CD4-positive, CD25-positive, alpha-beta regulatory T cell (primary cell): ENCODE results near the gene COP1. TPM values are rescaled to one million over a fixed set of nuclear protein-coding genes. Genes with fewer than 3 reads are reported as not detected.
"Not testable (repeated sequence)": the region's sequence is repeated elsewhere in the genome, so short reads cannot be mapped to it uniquely, and the experiment has no call there.

Experiments
- ATAC-seq, 2 donors: fragments of 150-1000 bp; cut with Tn5 transposase; one replicate each; pipeline ENCODE4 v1.10.0; 2021; ENCODE audit warnings: low read depth in 2 of 2, moderate number of reproducible peaks in 2 of 2, moderate library complexity in 1 of 2
- DNase-seq, 3 donors: peaks; one replicate each; pipeline versions ENCODE4 v3.0.0 to v3.0.0-alpha.2; 2012 to 2022; ENCODE audit warnings: mixed read lengths in 1 of 3
- H3K27ac ChIP-seq: one replicate; pipeline ENCODE4 v1.7.0; 2013; ENCODE audit warnings: mild to moderate bottlenecking, low read length; ENCODE audit not compliant: insufficient read depth, poor library complexity, severe bottlenecking
- H3K27me3 ChIP-seq: one replicate; pipeline ENCODE4 v1.7.0; 2013; ENCODE audit warnings: low read length; ENCODE audit not compliant: control insufficient read depth, insufficient read depth
- H3K36me3 ChIP-seq: one replicate; pipeline ENCODE4 v1.7.0; 2013; ENCODE audit warnings: mild to moderate bottlenecking, low read length, moderate library complexity; ENCODE audit not compliant: control insufficient read depth, insufficient read depth
- H3K4me1 ChIP-seq: 2 replicates; pipeline ENCODE4 v1.7.0; 2013; ENCODE audit warnings: mild to moderate bottlenecking, low read length; ENCODE audit not compliant: insufficient read depth, control insufficient read depth, poor library complexity, severe bottlenecking
- H3K4me3 ChIP-seq: one replicate; pipeline ENCODE4 v1.7.0; 2013; ENCODE audit warnings: low read depth, mild to moderate bottlenecking, low read length, moderate library complexity
- H3K9me3 ChIP-seq, 2 experiments: 1 replicate in 1 of 2; 2 replicates in 1 of 2; pipeline ENCODE4 v1.7.0; 2013; ENCODE audit warnings: low read length in 2 of 2, mild to moderate bottlenecking in 1 of 2, moderate library complexity in 1 of 2; ENCODE audit not compliant: control insufficient read depth in 2 of 2
- H3K27ac Mint-ChIP-seq, 3 donors: one replicate each; pipeline ENCODE4 v1.8.0; 2020 to 2022; ENCODE audit warnings: mild to moderate bottlenecking in 3 of 3, mixed read lengths in 3 of 3, moderate library complexity in 2 of 3
- H3K27me3 Mint-ChIP-seq: one replicate; pipeline ENCODE4 v1.8.0; 2022; ENCODE audit warnings: mild to moderate bottlenecking, mixed read lengths
- H3K36me3 Mint-ChIP-seq: one replicate; pipeline ENCODE4 v1.8.0; 2020; ENCODE audit warnings: mixed read lengths
- H3K4me1 Mint-ChIP-seq, 4 donors: one replicate each; pipeline ENCODE4 v1.8.0; 2020 to 2022; ENCODE audit warnings: mixed read lengths in 4 of 4, mild to moderate bottlenecking in 1 of 4
- H3K4me3 Mint-ChIP-seq, 4 donors: one replicate each; pipeline ENCODE4 v1.8.0; 2020 to 2022; ENCODE audit warnings: mild to moderate bottlenecking in 4 of 4, mixed read lengths in 4 of 4, moderate library complexity in 3 of 4
- H3K9me3 Mint-ChIP-seq, 7 donors: one replicate each; pipeline ENCODE4 v1.8.0; 2020 to 2022; ENCODE audit warnings: mixed read lengths in 7 of 7, mild to moderate bottlenecking in 3 of 7, moderate library complexity in 2 of 7
- polyA plus RNA-seq, 4 donors: library from polyadenylated mRNA; unstranded; fragments of 300-500 nt; fragmentation: Illumina TruSeq; gene quantifications; one replicate each; pipeline ENCODE4 v1.2.3, GENCODE V29; 2021
- total RNA-seq: library from RNA; stranded (reverse); gene quantifications from one replicate; pipeline ENCODE4 v1.2.3, GENCODE V29; 2022

The COP1 gene
- total and polyA plus RNA-seq, 5 donors from 2014 or later, result 37.7 to 53.9 (median 42.0) TPM

DNA sequence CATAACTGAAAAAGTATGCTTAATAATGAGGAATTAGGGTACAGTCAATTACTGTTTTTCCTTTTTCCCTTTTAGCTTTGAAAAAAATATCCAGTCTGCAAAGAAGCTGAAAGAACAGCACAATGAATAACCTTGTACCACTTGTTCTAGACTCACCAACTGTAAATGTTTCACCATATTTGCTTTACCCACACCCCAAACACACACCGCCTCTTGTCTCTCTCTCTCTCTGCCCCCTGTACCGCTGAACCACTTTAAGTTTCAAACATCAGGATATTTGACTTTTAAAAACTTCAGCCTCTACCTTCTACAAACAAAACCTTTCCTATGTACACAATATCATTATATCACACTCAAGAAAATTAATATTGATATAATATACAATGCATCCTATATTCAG is 197.1 kb downstream of the COP1 start:
- no peak overlapping the region for H3K27ac Mint-ChIP-seq
- no peak overlapping the region for H3K4me3 Mint-ChIP-seq
- peaks cover 0 to 5% (median 0%) of the 10 kb centered on the region in 7 donors for H3K9me3 Mint-ChIP-seq
- Histone ChIP-seq H3K27ac (no peak overlapping the region), H3K4me3 (no peak overlapping the region), H3K27me3 (no peaks in the 10 kb centered on the region), H3K4me1 (no peaks in the 10 kb centered on the region), H3K36me3 (peaks cover 29% of the 10 kb centered on the region), H3K9me3 (peaks cover 0 to 3% of the 10 kb centered on the region in 2 experiments)
- no peaks in the 10 kb centered on the region for H3K27me3 Mint-ChIP-seq
- peaks cover 25% of the 10 kb centered on the region for H3K36me3 Mint-ChIP-seq
- ATAC-seq, result no peak
- DNase-seq, result no peak
- peaks cover 0 to 6% (median 5%) of the 10 kb centered on the region in 4 donors for H3K4me1 Mint-ChIP-seq

- peaks cover 16% of the 10 kb centered on the region for H3K36me3 Mint-ChIP-seq
- not testable (repeated sequence) for H3K4me3 Mint-ChIP-seq, DNase-seq, H3K4me3 ChIP-seq, H3K27ac Mint-ChIP-seq, H3K27ac ChIP-seq, H3K4me1 ChIP-seq, H3K9me3 Mint-ChIP-seq, H3K4me1 Mint-ChIP-seq, ATAC-seq, H3K27me3 ChIP-seq, H3K27me3 Mint-ChIP-seq, H3K9me3 ChIP-seq
- H3K36me3 ChIP-seq, result peaks cover 22% of the 10 kb centered on the region
Observed at GRCh38 chr1:176007756-176008389, 199.2 kb downstream of the COP1 start.

GRCh38 chr1:175994660-175995059 is 212.4 kb downstream of the COP1 start:
- H3K4me3 ChIP-seq, H3K27ac ChIP-seq, H3K4me1 ChIP-seq, H3K27ac Mint-ChIP-seq, H3K9me3 ChIP-seq, H3K4me3 Mint-ChIP-seq, DNase-seq, H3K36me3 ChIP-seq, H3K9me3 Mint-ChIP-seq, H3K27me3 ChIP-seq, H3K27me3 Mint-ChIP-seq, H3K4me1 Mint-ChIP-seq, ATAC-seq: not testable (repeated sequence)
- H3K36me3 Mint-ChIP-seq, result peaks cover 27% of the 10 kb centered on the region

DNA sequence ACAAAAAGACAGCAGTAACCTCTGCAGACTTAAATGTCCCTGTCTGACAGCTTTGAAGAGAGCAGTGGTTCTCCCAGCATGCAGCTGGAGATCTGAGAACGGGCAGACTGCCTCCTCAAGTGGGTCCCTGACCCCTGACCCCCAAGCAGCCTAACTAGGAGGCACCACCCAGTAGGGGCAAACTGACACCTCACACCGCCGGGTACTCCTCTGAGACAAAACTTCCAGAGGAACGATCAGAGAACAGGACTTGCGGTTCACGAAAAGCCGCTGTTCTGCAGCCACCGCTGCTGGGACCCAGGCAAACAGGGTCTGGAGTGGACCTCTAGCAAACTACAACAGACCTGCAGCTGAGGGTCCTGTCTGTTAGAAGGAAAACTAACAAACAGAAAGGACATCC is 214.3 kb downstream of the COP1 start:
- not testable (repeated sequence) for DNase-seq, H3K4me1 ChIP-seq, H3K9me3 Mint-ChIP-seq, H3K4me3 ChIP-seq, H3K4me3 Mint-ChIP-seq, H3K4me1 Mint-ChIP-seq, H3K27me3 ChIP-seq, H3K27me3 Mint-ChIP-seq, H3K9me3 ChIP-seq, ATAC-seq, H3K27ac Mint-ChIP-seq, H3K27ac ChIP-seq
- H3K36me3 ChIP-seq, result peaks cover 19% of the 10 kb centered on the region
- peaks cover 32% of the 10 kb centered on the region for H3K36me3 Mint-ChIP-seq

DNA sequence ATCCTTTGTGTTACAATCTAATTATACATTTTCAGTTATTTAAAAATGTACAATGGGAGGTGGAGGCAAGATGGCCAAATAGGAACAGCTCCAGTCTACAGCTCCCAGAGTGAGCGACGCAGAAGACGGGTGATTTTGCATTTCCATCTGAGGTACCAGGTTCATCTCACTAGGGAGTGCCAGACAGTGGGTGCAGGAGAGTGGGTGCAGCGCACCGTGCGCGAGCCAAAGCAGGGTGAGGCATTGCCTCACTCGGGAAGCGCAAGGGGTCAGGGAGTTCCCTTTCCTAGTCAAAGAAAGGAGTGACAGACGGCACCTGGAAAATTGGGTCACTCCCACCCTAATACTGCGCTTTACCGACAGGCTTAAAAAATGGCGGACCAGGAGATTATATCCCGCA is 214.9 kb downstream of the COP1 start:
- ATAC-seq, H3K4me3 ChIP-seq, H3K9me3 ChIP-seq, H3K27me3 Mint-ChIP-seq, H3K4me1 ChIP-seq, H3K27ac ChIP-seq, H3K4me3 Mint-ChIP-seq, DNase-seq, H3K27ac Mint-ChIP-seq, H3K4me1 Mint-ChIP-seq, H3K27me3 ChIP-seq, H3K9me3 Mint-ChIP-seq: not testable (repeated sequence)
- H3K36me3 ChIP-seq, result peaks cover 23% of the 10 kb centered on the region
- peaks cover 34% of the 10 kb centered on the region for H3K36me3 Mint-ChIP-seq

DNA sequence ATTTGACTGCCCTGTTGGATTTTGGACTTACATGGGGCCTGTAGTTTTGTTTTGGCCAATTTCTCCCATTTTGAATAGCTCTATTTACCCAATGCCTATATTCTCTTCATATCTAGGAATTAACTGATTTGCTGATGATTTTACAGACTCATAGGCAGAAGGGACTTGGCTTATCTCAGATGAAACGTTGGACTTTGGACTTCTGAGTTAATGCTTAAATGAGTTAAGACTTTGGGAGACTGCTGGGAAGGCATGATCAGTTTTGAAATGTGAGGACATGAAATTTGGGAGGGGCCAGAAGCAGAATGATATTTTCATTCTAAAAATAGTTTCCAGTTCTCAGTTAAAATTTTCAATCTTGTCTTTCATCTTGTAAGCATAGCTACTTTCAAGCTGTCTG is 222.3 kb downstream of the COP1 start:
- H3K36me3 Mint-ChIP-seq, result peaks cover 82% of the 10 kb centered on the region
- H3K4me1 Mint-ChIP-seq, result peaks cover 4 to 22% (median 15%) of the 10 kb centered on the region in 4 donors
- Histone ChIP-seq H3K4me3 (no peak overlapping the region), H3K4me1 (no peaks in the 10 kb centered on the region), H3K36me3 (peaks cover 77% of the 10 kb centered on the region), H3K27ac (no peak overlapping the region), H3K27me3 (no peaks in the 10 kb centered on the region), H3K9me3 (peaks cover 0 to 27% of the 10 kb centered on the region in 2 experiments)
- H3K27ac Mint-ChIP-seq, result no peak overlapping the region
- no peak for DNase-seq
- no peak for ATAC-seq
- H3K9me3 Mint-ChIP-seq, result peaks cover 0 to 36% (median 7%) of the 10 kb centered on the region in 7 donors
- no peak overlapping the region for H3K4me3 Mint-ChIP-seq
- no peaks in the 10 kb centered on the region for H3K27me3 Mint-ChIP-seq

GRCh38 chr1:175984057-175984812 is 222.9 kb downstream of the COP1 start:
- ATAC-seq (no peak), DNase-seq (no peak)
- H3K27me3 ChIP-seq, result no peaks in the 10 kb centered on the region
- Mint-ChIP-seq H3K4me1 (peaks cover 4 to 22% (median 15%) of the 10 kb centered on the region in 4 donors), H3K36me3 (peaks cover 80% of the 10 kb centered on the region), H3K4me3 (no peak overlapping the region), H3K9me3 (peaks cover 0 to 36% (median 7%) of the 10 kb centered on the region in 7 donors), H3K27me3 (no peaks in the 10 kb centered on the region), H3K27ac (no peak overlapping the region)
- H3K36me3 ChIP-seq, result peaks cover 76% of the 10 kb centered on the region
- H3K9me3 ChIP-seq, result peaks cover 0 to 27% of the 10 kb centered on the region in 2 experiments
- no peak overlapping the region for H3K4me3 ChIP-seq
- H3K4me1 ChIP-seq, result no peaks in the 10 kb centered on the region
- H3K27ac ChIP-seq, result no peak overlapping the region

DNA sequence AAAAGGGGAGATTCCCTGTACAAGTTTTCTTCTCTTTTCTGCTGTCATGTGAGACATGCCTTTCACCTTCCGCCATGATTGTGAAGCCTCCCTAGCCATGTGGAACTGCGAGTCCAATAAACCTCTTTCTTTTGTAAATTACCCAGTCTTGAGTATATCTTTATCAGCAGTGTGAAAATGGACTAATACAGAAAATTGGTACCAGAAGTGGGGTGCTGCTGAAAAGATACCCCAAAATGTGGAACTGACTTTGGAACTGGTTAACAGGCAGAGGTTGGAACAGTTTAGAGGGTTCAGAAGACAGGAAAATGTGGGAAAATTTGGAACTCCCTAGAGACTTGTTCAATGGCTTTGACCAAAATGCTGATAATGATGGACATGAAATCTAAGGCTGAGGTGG is 223.7 kb downstream of the COP1 start:
- H3K27me3 Mint-ChIP-seq, H3K4me1 ChIP-seq, H3K4me3 Mint-ChIP-seq, H3K4me3 ChIP-seq, DNase-seq, ATAC-seq, H3K27me3 ChIP-seq, H3K27ac ChIP-seq, H3K27ac Mint-ChIP-seq: not testable (repeated sequence)
- Mint-ChIP-seq H3K9me3 (peaks cover 0 to 36% (median 7%) of the 10 kb centered on the region in 7 donors), H3K4me1 (peaks cover 9 to 22% (median 17%) of the 10 kb centered on the region in 4 donors), H3K36me3 (peaks cover 76% of the 10 kb centered on the region)
- Histone ChIP-seq H3K9me3 (peaks cover 0 to 27% of the 10 kb centered on the region in 2 experiments), H3K36me3 (peaks cover 71% of the 10 kb centered on the region)
